CD4-positive, alpha-beta T cell treated with Interleukin-17A for 1 hour (primary cell): ENCODE data around the gene PPM1G.

Experiments used
- DNase-seq: peaks from one replicate; pipeline ENCODE4 v3.0.0-alpha.2; 2020

Gene PPM1G

GRCh38 chr2:27412419-27413152 lies 3.2 kb upstream of the PPM1G start:
- DNase-seq = no peak

GRCh38 chr2:27408601-27409320 lies 630 bp downstream of the PPM1G start:
- no peak for DNase-seq

GRCh38 chr2:27407798-27408491 lies 1.4 kb downstream of the PPM1G start:
- DNase-seq = no peak

- no peak for DNase-seq
These were observed 8.8 kb downstream of the PPM1G start for GRCh38 chr2:27400348-27401135.

GRCh38 chr2:27398962-27399361 lies 10.4 kb downstream of the PPM1G start:
- DNase-seq = no peak

GRCh38 chr2:27393225-27393624 lies 16.2 kb downstream of the PPM1G start:
- no peak for DNase-seq

GRCh38 chr2:27390822-27391679 lies 18.3 kb downstream of the PPM1G start:
- peak; percentile 75 for DNase-seq

GRCh38 chr2:27381577-27382181 lies 27.7 kb downstream of the PPM1G start:
- DNase-seq = no peak

GRCh38 chr2:27380626-27381545 lies 28.5 kb downstream of the PPM1G start, which contains the start of gene ZNF513:
Gene ZNF513, minus strand, starts transcription at chr2:27380734. Its CDS starts 208 bp downstream, at chr2:27380526.
- DNase-seq = peak; percentile 91

GRCh38 chr2:27379836-27380625 lies 29.4 kb downstream of the PPM1G start:
- peak; percentile 56 for DNase-seq

- DNase-seq = no peak
These were observed 30.0 kb downstream of the PPM1G start for GRCh38 chr2:27379383-27379835.

GRCh38 chr2:27378809-27379290 lies 30.5 kb downstream of the PPM1G start:
- no peak for DNase-seq

GRCh38 chr2:27378096-27378808 lies 31.1 kb downstream of the PPM1G start:
- no peak for DNase-seq

- DNase-seq = no peak
These were observed 31.7 kb downstream of the PPM1G start for GRCh38 chr2:27377618-27378095.

- DNase-seq = no peak
These were observed 32.3 kb downstream of the PPM1G start for GRCh38 chr2:27376866-27377617.

GRCh38 chr2:27376151-27376865 lies 33.1 kb downstream of the PPM1G start:
- no peak for DNase-seq
